ENCODE results near the gene NTRK3. TPM values are rescaled to one million over a fixed set of nuclear protein-coding genes. Genes with fewer than 3 reads are reported as not detected.
A peak's percentile ranks its signal among the peaks of the same experiment; 100 is the strongest.

The NTRK3 gene
- total and polyA plus RNA-seq, 12 donors = 0.45 to 5.6 (median 2.3) TPM

DNA sequence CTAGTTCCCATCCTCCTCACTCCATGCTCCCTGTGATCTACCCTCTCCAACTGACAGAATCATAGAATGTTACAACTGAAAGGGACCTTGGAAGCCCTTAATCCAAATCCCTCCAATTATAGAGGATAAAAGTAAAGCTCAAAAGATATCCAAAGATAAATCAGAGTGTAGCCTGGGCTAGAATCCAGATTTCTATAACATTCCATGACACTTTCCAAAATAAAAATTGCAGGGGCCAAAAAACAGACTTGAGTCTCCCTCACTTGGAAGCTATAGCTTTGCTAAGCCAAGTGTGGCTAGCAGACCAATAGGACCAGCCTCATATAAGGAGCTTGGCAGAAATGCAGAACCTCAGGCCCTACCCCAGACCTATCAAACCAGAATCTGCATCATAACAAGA, 148.1 kb downstream of the NTRK3 start:
- TF ChIP-seq, protein P1, sequence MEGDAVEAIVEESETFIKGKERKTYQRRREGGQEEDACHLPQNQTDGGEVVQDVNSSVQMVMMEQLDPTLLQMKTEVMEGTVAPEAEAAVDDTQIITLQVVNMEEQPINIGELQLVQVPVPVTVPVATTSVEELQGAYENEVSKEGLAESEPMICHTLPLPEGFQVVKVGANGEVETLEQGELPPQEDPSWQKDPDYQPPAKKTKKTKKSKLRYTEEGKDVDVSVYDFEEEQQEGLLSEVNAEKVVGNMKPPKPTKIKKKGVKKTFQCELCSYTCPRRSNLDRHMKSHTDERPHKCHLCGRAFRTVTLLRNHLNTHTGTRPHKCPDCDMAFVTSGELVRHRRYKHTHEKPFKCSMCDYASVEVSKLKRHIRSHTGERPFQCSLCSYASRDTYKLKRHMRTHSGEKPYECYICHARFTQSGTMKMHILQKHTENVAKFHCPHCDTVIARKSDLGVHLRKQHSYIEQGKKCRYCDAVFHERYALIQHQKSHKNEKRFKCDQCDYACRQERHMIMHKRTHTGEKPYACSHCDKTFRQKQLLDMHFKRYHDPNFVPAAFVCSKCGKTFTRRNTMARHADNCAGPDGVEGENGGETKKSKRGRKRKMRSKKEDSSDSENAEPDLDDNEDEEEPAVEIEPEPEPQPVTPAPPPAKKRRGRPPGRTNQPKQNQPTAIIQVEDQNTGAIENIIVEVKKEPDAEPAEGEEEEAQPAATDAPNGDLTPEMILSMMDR (IDR thresholded peaks at IDR 0.05) = no peak
- intact Hi-C loops (cut with DNase I) = no loop called here

DNA sequence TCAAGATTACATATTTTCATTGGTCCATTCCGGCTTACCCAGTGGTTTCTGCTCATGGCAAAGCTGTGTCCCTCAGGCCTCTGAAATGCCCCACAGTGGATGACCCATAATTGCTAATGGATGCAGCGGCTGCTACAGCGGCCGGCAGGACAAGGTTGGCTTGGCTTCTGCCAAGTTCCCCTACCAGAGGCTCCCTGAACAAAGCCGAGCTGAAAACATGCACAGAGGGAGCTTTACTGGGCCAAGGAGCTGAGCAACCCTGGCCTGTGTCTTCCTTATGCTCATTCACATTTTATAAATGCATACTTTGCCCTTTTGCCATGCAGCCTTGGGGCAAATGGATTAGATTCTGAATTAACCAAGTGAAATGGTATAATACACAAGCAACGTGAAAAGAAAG, 150.5 kb downstream of the NTRK3 start:
- no peak for ATAC-seq
- intact Hi-C loops (cut with DNase I) = no loop called here

More for the DNA sequence above, 148.1 kb downstream of the NTRK3 start:
- no peak overlapping the region for H3K27ac ChIP-seq
- H3K27me3 ChIP-seq = peaks cover 0 to 12% (median 0%) of the 10 kb centered on the region in 7 donors
- H3K36me3 ChIP-seq = no peaks in the 10 kb centered on the region
- no peak overlapping the region for H3K4me3 ChIP-seq
- DNase-seq (no peak), ATAC-seq (no peak)
- no peaks in the 10 kb centered on the region for H3K9me3 ChIP-seq
- H3K4me1 ChIP-seq = no peaks in the 10 kb centered on the region

DNA sequence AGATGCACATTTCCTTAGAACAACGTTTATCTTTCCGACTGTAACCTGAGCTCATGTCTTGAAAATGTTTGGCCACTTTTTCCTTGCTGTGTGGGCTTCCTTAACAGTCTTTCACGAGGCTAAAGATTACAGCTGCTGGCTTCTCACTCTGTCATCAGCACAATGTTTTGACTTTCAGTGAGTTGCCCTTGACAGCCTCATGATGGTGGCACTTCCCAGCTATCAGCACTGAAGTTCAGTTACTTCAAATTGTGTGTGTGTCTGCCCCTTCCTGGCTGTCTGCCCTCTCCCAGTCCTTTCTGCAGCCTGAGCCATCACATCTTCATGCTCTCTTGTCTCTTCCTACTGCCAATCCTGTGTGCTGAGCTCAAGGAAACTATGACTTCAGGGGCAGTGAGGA, 152.2 kb downstream of the NTRK3 start:
- Histone ChIP-seq H3K4me3 (no peak overlapping the region), H3K36me3 (no peaks in the 10 kb centered on the region), H3K27ac (no peak overlapping the region), H3K4me1 (no peaks in the 10 kb centered on the region), H3K9me3 (no peaks in the 10 kb centered on the region), H3K27me3 (peaks cover 0 to 7% (median 0%) of the 10 kb centered on the region in 7 donors)
- ATAC-seq (peak in 1 of 8 donors; percentile 75), DNase-seq (no peak)
- intact Hi-C loops (cut with DNase I) = no loop called here
- TF ChIP-seq, protein P1 (IDR thresholded peaks at IDR 0.05) = no peak
- WGBS, 2 donors = 21 to 30% methylated on average over 3 of the region's 3 CpGs

More for the DNA sequence above, 150.5 kb downstream of the NTRK3 start:
- DNase-seq = no peak
- TF ChIP-seq, protein P1 (IDR thresholded peaks at IDR 0.05) = no peak
- Histone ChIP-seq H3K27me3 (peaks cover 0 to 5% (median 0%) of the 10 kb centered on the region in 7 donors), H3K36me3 (no peaks in the 10 kb centered on the region), H3K4me3 (no peak overlapping the region), H3K4me1 (no peaks in the 10 kb centered on the region), H3K9me3 (no peaks in the 10 kb centered on the region), H3K27ac (no peak overlapping the region)
- 87 to 88% methylated on average over 6 of the region's 6 CpGs for WGBS, 2 donors

DNA sequence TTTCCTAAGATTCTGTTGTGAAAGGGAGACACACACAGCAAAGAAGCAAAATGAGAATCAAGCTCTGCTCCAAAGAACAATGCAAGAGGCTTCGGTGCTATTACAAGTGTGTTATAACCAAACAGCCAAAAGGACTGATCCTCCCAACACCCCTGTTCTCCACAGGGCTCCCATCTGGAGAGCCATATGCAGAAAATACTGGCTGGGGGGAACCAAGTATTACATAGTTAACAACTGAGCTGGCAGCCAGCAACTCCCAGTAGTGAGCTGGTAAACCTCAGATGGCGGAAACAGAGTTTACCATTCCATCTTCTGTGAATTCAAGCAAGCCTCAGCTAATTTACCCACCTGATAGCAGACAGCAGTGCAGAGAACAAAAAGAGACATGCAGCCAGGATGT, 156.4 kb downstream of the NTRK3 start:
- Histone ChIP-seq H3K27me3 (peaks cover 0 to 10% (median 5%) of the 10 kb centered on the region in 7 donors), H3K27ac (no peak overlapping the region), H3K4me3 (no peak overlapping the region), H3K4me1 (no peaks in the 10 kb centered on the region), H3K9me3 (no peaks in the 10 kb centered on the region), H3K36me3 (no peaks in the 10 kb centered on the region)
- intact Hi-C loops (cut with DNase I) = no loop called here
- no peak for DNase-seq
- WGBS, 2 donors = 93 to 94% methylated on average over 2 of the region's 2 CpGs
- TF ChIP-seq, protein P1 (IDR thresholded peaks at IDR 0.05) = no peak
- ATAC-seq = no peak
